ENCODE measurements around the gene HLF. TPM values are rescaled to one million over a fixed set of nuclear protein-coding genes. Genes with fewer than 3 reads are reported as not detected.

HLF gene
- total and polyA plus RNA-seq, 2 donors (not counting 1 experiment from before 2014, with no cell fraction given): 0.10 TPM; not detected in 1

GRCh38 chr17:55323518-55324295 lies 58.9 kb downstream of the HLF start:
- Mint-ChIP-seq H3K4me1 (no peaks in the 10 kb centered on the region), H3K4me3 (no peak overlapping the region), H3K27ac (no peak overlapping the region), H3K9me3 (ENCODE audit: insufficient read depth) (no peaks in the 10 kb centered on the region), H3K27me3 (peaks cover 8% of the 10 kb centered on the region)
- Histone ChIP-seq H3K9ac (ENCODE audit: low read length) (no peak overlapping the region), H3K4me1 (ENCODE audit: control insufficient read depth in 2 of 2, insufficient read depth in 2 of 2, low read length in 2 of 2) (no peaks in the 10 kb centered on the region), H3K4me2 (replicated peaks; ENCODE audit: low read depth, low read length, poor library complexity, severe bottlenecking) (no peak overlapping the region), H3K4me3 (ENCODE audit: control extremely low read depth in 1 of 5, extremely low read depth in 1 of 5, insufficient read depth in 1 of 5, low read depth in 2 of 5, low read length in 4 of 5) (no peak overlapping the region), H3K9me3 (ENCODE audit: control extremely low read depth in 1 of 3, control insufficient read depth in 2 of 3, insufficient read depth in 1 of 3, low read length in 2 of 3) (no peaks in the 10 kb centered on the region), H3K27me3 (replicated peaks in 1 of 4; ENCODE audit: control extremely low read depth in 1 of 4, control insufficient read depth in 3 of 4, insufficient read depth in 4 of 4, low read length in 3 of 4) (peaks cover 0 to 10% (median 0%) of the 10 kb centered on the region in 4 experiments), H3K27ac (ENCODE audit: low read length in 2 of 2) (no peak overlapping the region), H2AFZ (ENCODE audit: insufficient read depth, low read depth, low read length, poor library complexity, severe bottlenecking) (no peak overlapping the region), H3K36me3 (replicated peaks in 1 of 2; ENCODE audit: control extremely low read depth in 1 of 2, control insufficient read depth in 1 of 2, extremely low read depth in 1 of 2, insufficient read depth in 2 of 2, low read length in 1 of 2) (no peaks in the 10 kb centered on the region), H3K79me2 (ENCODE audit: control insufficient read depth, insufficient read depth, low read length) (no peaks in the 10 kb centered on the region), H4K20me1 (ENCODE audit: control insufficient read depth, insufficient read depth, low read length, poor library complexity, severe bottlenecking) (no peaks in the 10 kb centered on the region)
- intact Hi-C loops (cut with micrococcal nuclease): no loop called here
- TF ChIP-seq EZH2 (IDR thresholded peaks at IDR 0.05; ENCODE audit: borderline replicate concordance, insufficient read depth, low read depth, low read length, poor library complexity, severe bottlenecking): no peak
- TF ChIP-seq, protein P1, sequence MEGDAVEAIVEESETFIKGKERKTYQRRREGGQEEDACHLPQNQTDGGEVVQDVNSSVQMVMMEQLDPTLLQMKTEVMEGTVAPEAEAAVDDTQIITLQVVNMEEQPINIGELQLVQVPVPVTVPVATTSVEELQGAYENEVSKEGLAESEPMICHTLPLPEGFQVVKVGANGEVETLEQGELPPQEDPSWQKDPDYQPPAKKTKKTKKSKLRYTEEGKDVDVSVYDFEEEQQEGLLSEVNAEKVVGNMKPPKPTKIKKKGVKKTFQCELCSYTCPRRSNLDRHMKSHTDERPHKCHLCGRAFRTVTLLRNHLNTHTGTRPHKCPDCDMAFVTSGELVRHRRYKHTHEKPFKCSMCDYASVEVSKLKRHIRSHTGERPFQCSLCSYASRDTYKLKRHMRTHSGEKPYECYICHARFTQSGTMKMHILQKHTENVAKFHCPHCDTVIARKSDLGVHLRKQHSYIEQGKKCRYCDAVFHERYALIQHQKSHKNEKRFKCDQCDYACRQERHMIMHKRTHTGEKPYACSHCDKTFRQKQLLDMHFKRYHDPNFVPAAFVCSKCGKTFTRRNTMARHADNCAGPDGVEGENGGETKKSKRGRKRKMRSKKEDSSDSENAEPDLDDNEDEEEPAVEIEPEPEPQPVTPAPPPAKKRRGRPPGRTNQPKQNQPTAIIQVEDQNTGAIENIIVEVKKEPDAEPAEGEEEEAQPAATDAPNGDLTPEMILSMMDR (IDR thresholded peaks at IDR 0.05): no peak
- ChIA-PET CTCF (no interaction called here), POLR2A (no interaction called here)
- no peak for ATAC-seq (ENCODE audit: low read depth)
- DNase-seq: no peak
- 98% methylated on average over 6 of the region's 7 CpGs for WGBS (ENCODE audit: insufficient coverage)

GRCh38 chr17:55324296-55324978 lies 59.7 kb downstream of the HLF start:
- Mint-ChIP-seq H3K4me3 (no peak overlapping the region), H3K27me3 (peaks cover 5% of the 10 kb centered on the region), H3K9me3 (ENCODE audit: insufficient read depth) (no peaks in the 10 kb centered on the region), H3K27ac (no peak overlapping the region), H3K4me1 (no peaks in the 10 kb centered on the region)
- Histone ChIP-seq H3K4me1 (ENCODE audit: control insufficient read depth in 2 of 2, insufficient read depth in 2 of 2, low read length in 2 of 2) (no peaks in the 10 kb centered on the region), H3K4me3 (ENCODE audit: control extremely low read depth in 1 of 5, extremely low read depth in 1 of 5, insufficient read depth in 1 of 5, low read depth in 2 of 5, low read length in 4 of 5) (no peak overlapping the region), H3K27ac (ENCODE audit: low read length in 2 of 2) (no peak overlapping the region), H3K9me3 (ENCODE audit: control extremely low read depth in 1 of 3, control insufficient read depth in 2 of 3, insufficient read depth in 1 of 3, low read length in 2 of 3) (no peaks in the 10 kb centered on the region), H3K9ac (ENCODE audit: low read length) (no peak overlapping the region), H3K36me3 (replicated peaks in 1 of 2; ENCODE audit: control extremely low read depth in 1 of 2, control insufficient read depth in 1 of 2, extremely low read depth in 1 of 2, insufficient read depth in 2 of 2, low read length in 1 of 2) (no peaks in the 10 kb centered on the region), H3K79me2 (ENCODE audit: control insufficient read depth, insufficient read depth, low read length) (no peaks in the 10 kb centered on the region), H3K4me2 (replicated peaks; ENCODE audit: low read depth, low read length, poor library complexity, severe bottlenecking) (no peak overlapping the region), H2AFZ (ENCODE audit: insufficient read depth, low read depth, low read length, poor library complexity, severe bottlenecking) (no peak overlapping the region), H3K27me3 (replicated peaks in 1 of 4; ENCODE audit: control extremely low read depth in 1 of 4, control insufficient read depth in 3 of 4, insufficient read depth in 4 of 4, low read length in 3 of 4) (peaks cover 0 to 10% (median 0%) of the 10 kb centered on the region in 4 experiments), H4K20me1 (ENCODE audit: control insufficient read depth, insufficient read depth, low read length, poor library complexity, severe bottlenecking) (no peaks in the 10 kb centered on the region)
- ChIA-PET POLR2A (no interaction called here), CTCF (interaction anchor here (1.3 kb wide), 1 partner anchor 11 kb away, joined by 3 read pairs; no protein-coding TSS in a partner anchor)
- DNase-seq: no peak
- intact Hi-C loops (cut with micrococcal nuclease): no loop called here
- TF ChIP-seq, protein P1 (IDR thresholded peaks at IDR 0.05): no peak
- TF ChIP-seq EZH2 (IDR thresholded peaks at IDR 0.05; ENCODE audit: borderline replicate concordance, insufficient read depth, low read depth, low read length, poor library complexity, severe bottlenecking): no peak
- no peak for ATAC-seq (ENCODE audit: low read depth)
- WGBS (ENCODE audit: insufficient coverage): no CpG with 5 or more reads among the region's 9 CpGs
